Activated T-helper 1 cell treated with anti-CD3 and anti-CD28 coated beads, Interleukin-12 subunit alpha, Interleukin-12 subunit beta, Interleukin-2, Interleukin-4 antibody, amounts not matched to agents 30 ng/mL and 10 ng/mL and 1 ng/mL, durations not matched to agents 14 hours and 24 hours and 36 hours (primary cell): Measurements from ENCODE around the gene DNAAF5. TPM values are rescaled to one million over a fixed set of nuclear protein-coding genes. Genes with fewer than 3 reads are reported as not detected.

Source experiments
- DNase-seq: peaks from one replicate; pipeline ENCODE4 v3.0.0; 2021; ENCODE audit warnings: low spot score
- H3K27ac Mint-ChIP-seq: one replicate; pipeline ENCODE4 v1.8.0; 2021; ENCODE audit warnings: mild to moderate bottlenecking, mixed read lengths
- H3K27me3 Mint-ChIP-seq: one replicate; pipeline ENCODE4 v1.8.0; 2022; ENCODE audit warnings: mild to moderate bottlenecking, moderate library complexity, mixed read lengths; ENCODE audit not compliant: insufficient read depth
- H3K36me3 Mint-ChIP-seq: one replicate; pipeline ENCODE4 v1.8.0; 2021; ENCODE audit warnings: low read depth, mixed read lengths
- H3K4me1 Mint-ChIP-seq: one replicate; pipeline ENCODE4 v1.8.0; 2021; ENCODE audit warnings: low read depth, mixed read lengths
- H3K4me3 Mint-ChIP-seq: one replicate; pipeline ENCODE4 v1.8.0; 2021; ENCODE audit warnings: mild to moderate bottlenecking, moderate library complexity, mixed read lengths
- H3K9me3 Mint-ChIP-seq: one replicate; pipeline ENCODE4 v1.8.0; 2021; ENCODE audit warnings: mixed read lengths
- intact Hi-C: fragments of 100-400 bp; cut with micrococcal nuclease; formaldehyde crosslinking; loops from one replicate; pipeline ENCODE4 v1.15.1; 2024
- total RNA-seq: library from RNA; stranded (reverse); gene quantifications from 2 replicates; pipeline ENCODE4 v1.2.3, GENCODE V29; 2022

The DNAAF5 gene
- total RNA-seq, 1 donor from 2014 or later, result 42.7 TPM

- DNase-seq, result no peak
- H3K27me3 Mint-ChIP-seq, result no peaks in the 10 kb centered on the region
- no peak overlapping the region for H3K27ac Mint-ChIP-seq
- intact Hi-C loops, result loop anchor here (10.0 kb wide), 1 partner anchor 173 kb away; the partner anchor contains the start of gene ADAP1
- H3K4me3 Mint-ChIP-seq, result no peak overlapping the region
- H3K4me1 Mint-ChIP-seq, result no peaks in the 10 kb centered on the region
- H3K36me3 Mint-ChIP-seq, result peaks cover 12% of the 10 kb centered on the region
- no peaks in the 10 kb centered on the region for H3K9me3 Mint-ChIP-seq
Observed at GRCh38 chr7:781186-781849, 54.8 kb downstream of the DNAAF5 start.

GRCh38 chr7:781936-782529, 55.5 kb downstream of the DNAAF5 start:
- Mint-ChIP-seq H3K9me3 (no peaks in the 10 kb centered on the region), H3K4me3 (no peak overlapping the region), H3K27me3 (no peaks in the 10 kb centered on the region), H3K4me1 (no peaks in the 10 kb centered on the region), H3K27ac (no peak overlapping the region), H3K36me3 (peaks cover 12% of the 10 kb centered on the region)
- DNase-seq, result no peak
- intact Hi-C loops, result loop anchor here (10.0 kb wide), 1 partner anchor 173 kb away; the partner anchor contains the start of gene ADAP1

GRCh38 chr7:782718-783449, 56.4 kb downstream of the DNAAF5 start:
- Mint-ChIP-seq H3K4me1 (no peaks in the 10 kb centered on the region), H3K9me3 (no peaks in the 10 kb centered on the region), H3K27ac (no peak overlapping the region), H3K4me3 (no peak overlapping the region), H3K36me3 (peaks cover 11% of the 10 kb centered on the region), H3K27me3 (no peaks in the 10 kb centered on the region)
- intact Hi-C loops, result loop anchor here (10.0 kb wide), 1 partner anchor 172 kb away; the partner anchor contains the start of gene ADAP1
- no peak for DNase-seq

DNA sequence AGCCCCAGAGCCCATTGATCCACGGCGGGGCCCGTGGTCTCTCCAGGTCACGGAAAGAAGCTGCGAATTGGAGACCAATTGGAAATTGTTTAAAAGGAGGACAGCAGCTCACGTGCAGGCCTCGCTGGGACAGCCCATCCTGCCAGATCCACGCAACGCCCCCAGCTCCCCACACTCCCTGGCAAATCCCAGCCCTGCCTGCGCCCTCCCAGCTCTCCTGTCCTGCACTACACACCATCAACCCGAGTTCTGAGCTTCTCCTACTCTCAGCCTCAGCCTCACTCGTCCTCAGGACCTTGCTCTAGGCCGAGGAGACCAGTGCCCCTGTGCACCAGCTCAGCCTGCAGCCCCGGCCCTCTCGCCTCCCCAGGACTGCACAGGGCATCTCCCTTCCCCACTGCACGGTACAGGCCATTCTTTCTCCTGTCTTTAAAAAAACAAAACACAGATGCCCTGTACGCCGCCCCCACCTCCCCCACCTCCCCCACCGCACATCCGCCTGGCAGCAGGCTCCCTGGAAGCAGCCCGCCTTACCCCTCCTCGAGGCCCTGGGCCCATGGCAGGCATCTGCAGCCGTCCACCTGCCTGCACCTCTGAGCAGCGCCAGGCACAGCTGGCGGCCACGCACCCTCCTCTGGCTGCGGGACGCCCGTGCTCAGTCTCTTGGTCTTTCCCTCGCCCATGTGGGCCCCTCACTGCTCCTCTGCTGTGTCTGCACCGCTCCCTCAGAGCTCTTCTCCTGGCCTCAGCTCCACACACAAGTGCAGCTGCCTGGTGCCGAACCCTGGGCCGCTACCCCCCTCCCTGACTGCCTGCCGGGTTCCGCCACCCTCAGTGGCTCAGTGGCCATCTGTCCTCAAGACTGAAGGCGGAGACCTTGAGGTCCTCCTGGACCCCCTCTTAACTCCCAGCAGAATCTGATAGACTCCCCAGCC, 57.3 kb downstream of the DNAAF5 start:
- H3K27ac Mint-ChIP-seq, result no peak overlapping the region
- H3K4me3 Mint-ChIP-seq, result no peak overlapping the region
- peaks cover 3% of the 10 kb centered on the region for H3K9me3 Mint-ChIP-seq
- no peak for DNase-seq
- H3K27me3 Mint-ChIP-seq, result no peaks in the 10 kb centered on the region
- peaks cover 14% of the 10 kb centered on the region for H3K36me3 Mint-ChIP-seq
- intact Hi-C loops, result loop anchor here (10.0 kb wide), 1 partner anchor 171 kb away; the partner anchor contains the start of gene ADAP1
- no peaks in the 10 kb centered on the region for H3K4me1 Mint-ChIP-seq

DNA sequence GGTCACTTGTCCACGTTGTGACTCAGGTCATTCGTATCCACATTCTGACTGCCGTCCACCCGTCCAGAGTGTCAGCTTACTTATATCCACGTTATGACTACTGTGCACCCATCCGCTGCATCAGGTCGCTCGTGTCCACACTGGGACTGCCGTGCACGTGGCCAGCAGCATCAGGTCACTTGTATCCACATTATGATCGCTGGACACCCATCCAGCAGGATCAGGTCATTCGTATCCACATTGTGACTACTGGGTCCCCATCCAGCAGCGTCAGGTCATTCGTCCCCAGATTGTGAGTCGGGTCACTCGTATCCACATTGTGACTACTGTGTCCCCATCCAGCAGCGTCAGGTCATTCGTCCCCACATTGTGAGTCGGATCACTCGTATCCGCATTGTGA, 58.5 kb downstream of the DNAAF5 start:
- DNase-seq, result no peak
- H3K9me3 Mint-ChIP-seq, result peaks cover 11% of the 10 kb centered on the region
- intact Hi-C loops, result loop anchor here (5.0 to 10.0 kb wide), 2 partner anchors 170 to 282 kb away; partner anchors contain the start of gene ADAP1
- H3K27ac Mint-ChIP-seq, result no peak overlapping the region
- no peaks in the 10 kb centered on the region for H3K27me3 Mint-ChIP-seq
- H3K36me3 Mint-ChIP-seq, result peaks cover 19% of the 10 kb centered on the region
- no peaks in the 10 kb centered on the region for H3K4me1 Mint-ChIP-seq
- H3K4me3 Mint-ChIP-seq, result no peak overlapping the region

GRCh38 chr7:785416-785815, 58.9 kb downstream of the DNAAF5 start:
- Mint-ChIP-seq H3K27me3 (no peaks in the 10 kb centered on the region), H3K27ac (no peak overlapping the region), H3K4me3 (no peak overlapping the region), H3K36me3 (peaks cover 19% of the 10 kb centered on the region), H3K4me1 (no peaks in the 10 kb centered on the region), H3K9me3 (peaks cover 11% of the 10 kb centered on the region)
- intact Hi-C loops, result loop anchor here (5.0 to 10.0 kb wide), 2 partner anchors 169 to 282 kb away; partner anchors contain the start of gene ADAP1
- no peak for DNase-seq

GRCh38 chr7:786472-787255, 60.2 kb downstream of the DNAAF5 start:
- H3K27ac Mint-ChIP-seq, result no peak overlapping the region

GRCh38 chr7:787332-788240, 61.1 kb downstream of the DNAAF5 start:
- intact Hi-C loops, result loop anchor here (5.0 to 10.0 kb wide), 2 partner anchors 167 to 280 kb away; partner anchors contain the start of gene ADAP1
- Mint-ChIP-seq H3K27ac (no peak overlapping the region), H3K4me1 (no peaks in the 10 kb centered on the region), H3K36me3 (peaks cover 14% of the 10 kb centered on the region), H3K9me3 (peaks cover 14% of the 10 kb centered on the region), H3K27me3 (no peaks in the 10 kb centered on the region), H3K4me3 (no peak overlapping the region)
- DNase-seq, result no peak

More at GRCh38 chr7:786472-787255, 60.2 kb downstream of the DNAAF5 start:
- H3K27me3 Mint-ChIP-seq, result no peaks in the 10 kb centered on the region
- peaks cover 11% of the 10 kb centered on the region for H3K9me3 Mint-ChIP-seq
- no peak overlapping the region for H3K4me3 Mint-ChIP-seq
- H3K4me1 Mint-ChIP-seq, result no peaks in the 10 kb centered on the region
- peaks cover 17% of the 10 kb centered on the region for H3K36me3 Mint-ChIP-seq
- intact Hi-C loops, result loop anchor here (1.0 to 10.0 kb wide), 6 partner anchors 30 to 464 kb away; partner anchors contain the start of genes ADAP1 and SUN1
- peak; percentile 28 for DNase-seq

DNA sequence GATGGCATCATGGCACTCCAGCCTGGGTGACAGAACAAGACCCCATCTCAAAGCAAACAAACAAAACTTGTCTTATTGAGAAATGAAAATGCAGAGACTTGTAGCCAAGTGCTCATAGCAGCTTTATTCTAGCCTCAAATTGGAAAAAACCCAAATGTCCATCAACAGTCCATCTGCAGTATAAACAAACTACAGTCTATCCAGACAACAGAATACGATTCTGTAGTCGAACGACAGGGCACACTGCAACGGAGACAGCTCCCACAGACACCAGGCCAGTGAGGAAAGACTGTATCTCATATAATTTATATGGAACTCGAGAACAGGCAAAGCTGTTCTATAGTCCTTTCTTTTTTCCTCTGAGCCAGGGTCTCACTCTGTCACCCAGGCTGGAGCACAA, 65.0 kb downstream of the DNAAF5 start:
- peaks cover 8% of the 10 kb centered on the region for H3K36me3 Mint-ChIP-seq
- intact Hi-C loops, result no loop called here
- no peaks in the 10 kb centered on the region for H3K27me3 Mint-ChIP-seq
- H3K4me3 Mint-ChIP-seq, result no peak overlapping the region
- H3K4me1 Mint-ChIP-seq, result no peaks in the 10 kb centered on the region
- peaks cover 14% of the 10 kb centered on the region for H3K9me3 Mint-ChIP-seq
- no peak overlapping the region for H3K27ac Mint-ChIP-seq
- DNase-seq, result no peak

DNA sequence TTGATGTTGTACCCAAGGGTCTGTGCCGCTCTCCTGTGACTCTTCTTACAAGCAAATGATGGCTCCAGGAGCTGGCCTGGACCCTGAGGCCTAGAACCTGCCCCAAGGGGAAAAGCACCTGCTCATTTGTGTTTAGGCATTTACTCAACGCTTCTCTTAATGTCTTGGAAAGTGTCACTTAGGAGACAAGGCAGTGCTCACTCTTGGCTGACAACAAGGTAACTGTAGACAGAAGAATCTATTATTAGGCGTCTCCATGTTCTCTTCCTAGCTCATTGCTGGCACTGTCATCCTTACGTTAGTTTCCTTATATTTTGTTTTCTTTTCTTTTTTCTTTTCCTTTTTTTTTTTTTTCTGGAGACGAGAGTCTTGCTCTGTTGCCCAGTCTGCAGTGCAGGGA, 67.7 kb downstream of the DNAAF5 start:
- no peaks in the 10 kb centered on the region for H3K4me1 Mint-ChIP-seq
- H3K36me3 Mint-ChIP-seq, result peaks cover 3% of the 10 kb centered on the region
- no peaks in the 10 kb centered on the region for H3K27me3 Mint-ChIP-seq
- intact Hi-C loops, result no loop called here
- no peak overlapping the region for H3K4me3 Mint-ChIP-seq
- no peak overlapping the region for H3K27ac Mint-ChIP-seq
- DNase-seq, result no peak
- H3K9me3 Mint-ChIP-seq, result peaks cover 7% of the 10 kb centered on the region
